ENCODE data around the gene PRDM10. TPM values are rescaled to one million over a fixed set of nuclear protein-coding genes. Genes with fewer than 3 reads are reported as not detected.

The PRDM10 gene
- total RNA-seq, 1 experiment from 2014 or later = 7.2 TPM

DNA sequence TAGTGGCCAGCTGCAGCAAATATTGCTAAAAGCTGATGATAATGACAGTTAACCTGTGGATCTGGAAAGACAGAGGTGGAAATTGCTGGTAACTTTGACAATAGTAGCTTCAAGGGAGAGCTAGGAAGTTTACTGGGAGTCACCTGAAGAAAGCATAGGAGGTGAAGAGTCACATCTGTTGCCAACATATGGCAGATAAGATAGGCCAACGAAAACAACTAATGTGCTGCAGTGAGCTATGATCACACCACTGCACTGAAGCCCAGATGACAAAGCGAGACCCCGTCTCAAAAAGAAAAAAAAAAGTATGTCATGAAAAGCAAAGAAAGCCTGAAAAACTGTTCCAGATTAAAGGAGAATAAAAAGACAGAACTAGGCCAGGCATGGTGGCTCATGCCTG is 4.3 kb upstream of the PRDM10 start:
- DNase-seq (ENCODE audit: low read depth) = no peak

- DNase-seq (ENCODE audit: low read depth) = no peak
Measured at GRCh38 chr11:130003717-130004001, 1.0 kb upstream of the PRDM10 start.

GRCh38 chr11:130002846-130003716 is 446 bp upstream of the PRDM10 start:
- peak; percentile 98 for DNase-seq (ENCODE audit: low read depth)

DNA sequence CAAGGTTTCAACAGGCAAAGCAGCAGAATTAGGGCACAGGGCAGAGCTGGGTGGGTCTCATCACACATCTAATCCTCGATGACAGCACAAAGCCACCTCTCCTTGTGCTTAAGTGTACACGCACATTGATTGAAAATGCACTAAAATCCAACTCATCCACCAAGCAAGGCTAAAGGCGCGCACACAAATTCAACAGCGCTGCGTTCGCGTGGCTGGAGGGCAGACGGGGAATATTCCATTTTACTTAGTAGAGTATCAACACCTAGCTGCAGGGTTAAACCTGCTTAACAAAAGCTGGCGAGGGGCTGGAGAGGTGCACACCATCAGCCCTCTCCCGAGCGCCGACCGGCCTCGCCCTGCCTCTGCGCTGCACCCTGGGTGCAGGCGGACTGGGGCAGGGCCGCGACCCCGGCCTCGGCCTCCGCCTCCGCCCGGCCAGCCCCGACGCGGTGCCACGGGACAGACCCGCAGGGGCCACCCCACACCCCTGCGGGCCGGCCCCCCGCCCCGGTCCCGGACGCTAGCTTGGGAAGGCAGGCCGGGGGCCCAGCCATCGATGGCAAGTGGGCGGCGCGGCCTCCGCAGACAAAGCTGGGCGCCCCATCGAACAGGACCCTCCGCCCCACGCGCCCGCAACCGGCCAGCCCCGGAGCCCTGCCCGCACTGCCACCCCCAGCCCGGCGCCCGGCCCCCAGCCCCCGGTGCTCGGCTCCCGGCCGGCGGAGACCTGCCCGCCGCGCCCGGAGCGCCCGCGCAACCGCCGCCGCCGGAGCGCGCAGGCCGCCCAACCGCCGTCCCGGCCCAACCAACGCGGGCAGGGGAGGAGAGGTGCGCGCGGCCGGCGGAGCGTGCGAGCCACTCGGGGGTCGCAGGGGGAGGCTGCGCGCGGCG is 929 bp downstream of the PRDM10 start:
- DNase-seq (ENCODE audit: low read depth) = peak; percentile 27

- DNase-seq (ENCODE audit: low read depth) = no peak
Measured at GRCh38 chr11:130000552-130001176, 2.0 kb downstream of the PRDM10 start.

DNA sequence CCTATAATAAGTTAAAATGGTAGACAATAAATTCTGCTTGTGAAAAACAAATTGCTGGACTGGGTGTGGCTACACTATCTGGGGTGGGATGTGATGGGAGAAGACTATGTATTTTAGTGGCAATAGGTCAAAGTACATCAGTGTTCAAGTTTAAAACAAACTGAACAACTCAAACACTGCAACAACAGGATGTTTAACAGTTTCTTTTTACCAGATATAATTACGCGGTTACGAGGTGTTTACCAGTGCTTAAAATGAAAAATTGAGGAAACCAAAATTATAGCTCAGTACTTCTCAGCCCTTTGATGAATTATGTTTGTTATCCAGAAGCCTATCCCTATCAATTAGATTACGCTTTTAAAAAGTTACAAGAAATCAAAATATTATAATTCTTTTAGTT is 3.2 kb downstream of the PRDM10 start:
- DNase-seq (ENCODE audit: low read depth) = no peak

DNA sequence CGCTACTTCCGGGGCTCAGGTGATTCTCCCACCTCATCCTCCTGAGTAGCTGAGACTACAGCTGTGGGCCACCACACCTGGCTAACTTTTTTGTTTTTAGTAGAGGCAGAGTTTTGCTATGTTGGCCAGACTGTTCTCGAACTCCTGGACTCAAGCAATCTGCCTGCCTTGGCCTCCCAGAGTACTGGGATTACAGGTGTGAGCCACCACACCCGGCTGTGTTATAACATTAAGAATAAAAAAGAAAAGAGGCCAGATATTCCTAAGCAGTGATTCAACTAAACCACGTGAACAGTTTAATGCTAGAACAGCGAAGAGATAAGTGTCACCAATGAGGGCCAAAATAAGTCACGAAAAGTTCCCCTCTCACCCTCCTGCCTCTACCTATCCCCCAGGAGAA is 3.7 kb downstream of the PRDM10 start:
- no peak for DNase-seq (ENCODE audit: low read depth)

GRCh38 chr11:129998107-129998506 is 4.5 kb downstream of the PRDM10 start:
- no peak for DNase-seq (ENCODE audit: low read depth)

GRCh38 chr11:129997513-129997912 is 5.1 kb downstream of the PRDM10 start:
- DNase-seq (ENCODE audit: low read depth) = no peak

DNA sequence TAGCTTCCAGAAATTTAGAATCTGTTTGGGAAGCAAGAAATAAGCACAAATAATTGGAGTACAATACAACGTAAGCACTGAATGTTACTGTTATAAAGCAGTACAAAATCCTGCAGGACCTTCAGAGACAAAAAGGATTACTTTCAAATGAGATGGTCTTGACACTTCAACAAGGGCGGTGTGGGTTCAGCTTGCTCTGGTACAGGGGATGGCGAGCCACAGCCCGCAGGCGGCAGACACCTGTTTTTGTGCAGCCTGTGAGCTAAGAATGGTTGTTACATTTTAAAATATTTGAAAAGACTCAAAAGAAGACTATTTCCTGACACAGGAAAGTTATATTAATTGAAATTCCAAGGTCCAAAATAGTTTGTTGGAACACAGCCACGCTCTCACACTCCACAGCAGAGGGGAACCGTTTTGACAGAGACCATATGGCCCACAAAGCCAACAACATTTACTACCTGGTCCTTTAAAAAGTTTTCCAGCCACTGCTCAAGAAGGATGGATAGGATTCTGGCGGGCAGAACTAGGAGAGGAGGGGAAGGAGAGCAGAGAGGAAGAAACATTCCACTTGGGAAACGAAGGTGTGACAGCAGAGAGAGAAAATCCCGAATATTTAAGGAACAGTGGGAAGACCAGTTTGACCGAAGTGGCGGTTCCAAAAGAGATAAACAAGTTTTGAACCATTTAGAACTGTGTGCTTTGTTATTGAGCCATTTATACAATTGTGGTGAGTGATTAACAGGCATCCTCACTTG is 6.3 kb downstream of the PRDM10 start:
- no peak for DNase-seq (ENCODE audit: low read depth)

GRCh38 chr11:129995163-129995562 is 7.5 kb downstream of the PRDM10 start:
- no peak for DNase-seq (ENCODE audit: low read depth)

GRCh38 chr11:129992161-129992944 is 10.3 kb downstream of the PRDM10 start:
- peak; percentile 22 for DNase-seq (ENCODE audit: low read depth)

DNA sequence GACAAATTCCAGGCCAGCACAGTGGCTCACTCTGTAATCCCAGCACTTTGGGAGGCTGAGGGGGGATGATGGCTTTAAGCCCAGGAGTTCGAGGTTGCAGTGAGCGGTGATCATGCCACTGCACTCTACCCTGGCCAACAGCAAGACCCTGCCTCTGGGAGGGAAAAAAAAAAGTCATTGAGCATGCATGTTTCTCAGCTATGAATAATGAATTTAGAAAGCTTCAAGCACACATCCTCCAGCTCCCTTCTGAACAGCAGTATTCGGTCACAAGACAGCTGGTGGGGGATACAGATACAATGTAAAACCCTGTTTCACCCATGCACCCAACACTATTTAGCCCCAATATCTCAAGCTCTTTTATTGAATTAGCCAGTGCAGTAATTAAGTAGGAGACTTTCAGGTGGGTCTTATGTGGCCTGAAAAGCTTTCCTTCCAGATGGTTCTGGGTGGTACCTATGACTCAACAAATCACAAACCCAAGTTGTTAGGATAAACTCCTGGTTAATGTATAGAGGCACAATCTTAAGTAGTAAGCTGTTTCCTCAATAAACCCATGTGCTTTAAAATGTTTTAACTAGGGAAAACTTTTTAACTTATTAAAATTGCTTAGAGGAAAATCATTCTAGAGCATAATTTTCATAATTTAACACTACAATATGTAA is 13.4 kb downstream of the PRDM10 start:
- no peak for DNase-seq (ENCODE audit: low read depth)

DNA sequence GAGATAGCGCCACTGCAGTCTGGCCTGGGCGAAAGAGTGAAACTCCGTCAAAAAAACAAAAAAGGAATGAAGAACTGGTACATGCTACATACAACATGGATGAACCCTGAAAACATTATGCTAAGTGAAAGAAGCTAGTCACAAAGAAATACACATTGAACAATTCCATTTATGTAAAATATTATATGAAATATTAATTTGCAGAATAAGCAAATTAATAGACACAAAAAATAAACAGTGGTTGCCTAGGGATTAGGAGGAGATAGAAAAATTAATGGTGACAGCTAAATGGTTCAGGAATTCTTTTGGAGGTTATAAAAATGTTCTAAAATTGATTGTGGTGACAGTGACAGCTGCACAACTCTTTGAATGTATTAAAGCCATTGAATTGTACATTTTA is 14.7 kb downstream of the PRDM10 start:
- DNase-seq (ENCODE audit: low read depth) = no peak

DNA sequence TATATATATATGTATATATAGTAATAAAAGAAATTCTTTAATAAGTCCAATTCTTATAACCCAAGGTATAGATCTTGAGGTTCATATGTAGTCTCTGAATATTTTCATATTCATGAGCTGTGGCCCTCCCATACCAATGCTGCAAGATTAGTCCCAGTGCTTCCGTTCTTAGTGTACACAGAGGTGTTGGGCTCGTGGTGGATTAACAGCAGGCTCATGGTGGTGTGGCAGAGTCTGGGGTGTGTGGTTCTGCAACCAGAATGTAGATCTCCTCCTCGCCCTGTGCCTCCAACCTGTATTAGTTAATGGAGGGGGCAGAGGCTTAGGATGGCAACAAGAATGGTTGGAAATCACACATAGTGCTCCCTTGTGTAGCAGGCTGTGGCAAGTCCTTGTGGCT is 16.8 kb downstream of the PRDM10 start:
- DNase-seq (ENCODE audit: low read depth) = no peak

- no peak for DNase-seq (ENCODE audit: low read depth)
Measured at GRCh38 chr11:129980086-129980485, 22.5 kb downstream of the PRDM10 start.

DNA sequence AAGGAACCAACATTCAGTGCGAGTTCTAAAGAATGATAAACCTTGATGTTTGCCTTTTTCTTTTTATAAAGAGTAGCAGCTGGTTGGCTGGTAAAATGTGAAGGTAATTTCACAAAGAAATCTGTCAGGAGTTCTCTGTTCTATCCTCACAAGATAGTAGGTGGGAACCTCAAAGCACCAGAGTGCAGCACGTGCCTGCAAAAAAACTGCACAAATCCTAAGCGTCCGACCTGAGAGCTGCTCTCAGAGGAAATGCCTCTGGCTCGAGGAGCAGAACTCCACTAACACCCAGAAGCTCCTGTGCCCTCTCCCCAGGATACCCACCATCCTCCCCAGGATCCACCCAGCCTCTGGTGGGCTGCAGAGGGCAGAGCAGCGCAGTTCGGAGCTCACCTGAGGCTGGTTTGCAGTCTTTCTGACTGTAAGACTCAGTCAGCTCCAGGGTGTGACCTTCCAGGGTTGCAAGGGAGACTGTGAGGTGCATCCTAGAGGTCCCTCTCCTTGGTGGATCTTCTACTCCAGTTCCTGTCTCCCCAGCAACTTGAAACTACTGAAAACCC is 23.5 kb downstream of the PRDM10 start:
- no peak for DNase-seq (ENCODE audit: low read depth)

GRCh38 chr11:129978447-129978846 is 24.2 kb downstream of the PRDM10 start:
- no peak for DNase-seq (ENCODE audit: low read depth)

DNA sequence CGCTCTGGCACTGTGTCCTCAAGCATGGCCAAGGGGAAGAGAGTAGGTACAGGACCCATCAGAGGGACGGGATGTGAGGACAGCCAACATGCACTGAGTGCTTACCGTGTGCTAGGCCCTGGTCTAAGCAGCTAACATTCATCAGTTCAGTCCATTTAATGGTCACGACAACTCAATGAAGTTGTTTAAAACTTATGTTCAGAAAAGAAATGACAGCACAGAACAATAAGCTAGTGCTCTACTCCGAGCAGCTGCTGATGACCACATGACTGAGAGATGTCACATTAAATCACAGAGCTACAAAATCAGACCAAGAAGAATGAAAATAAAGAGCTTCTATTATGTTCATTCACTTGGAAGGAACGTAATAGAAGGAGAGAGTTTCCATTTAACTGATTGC is 26.3 kb downstream of the PRDM10 start:
- DNase-seq (ENCODE audit: low read depth) = no peak

- DNase-seq (ENCODE audit: low read depth) = no peak
Measured at GRCh38 chr11:129975543-129975942, 27.1 kb downstream of the PRDM10 start.
